HG03565 (cell line): ENCODE results near the gene ADGRE3.
A peak's percentile ranks its signal among the peaks of the same experiment; 100 is the strongest.

ENCODE experiments used
- ATAC-seq: cut with Tn5 transposase; IDR thresholded peaks from one replicate; pipeline ENCODE4 v1.9.1; 2021; ENCODE audit warnings: mild to moderate bottlenecking, moderate library complexity; ENCODE audit not compliant: unreplicated experiment

ADGRE3 gene, protein sequence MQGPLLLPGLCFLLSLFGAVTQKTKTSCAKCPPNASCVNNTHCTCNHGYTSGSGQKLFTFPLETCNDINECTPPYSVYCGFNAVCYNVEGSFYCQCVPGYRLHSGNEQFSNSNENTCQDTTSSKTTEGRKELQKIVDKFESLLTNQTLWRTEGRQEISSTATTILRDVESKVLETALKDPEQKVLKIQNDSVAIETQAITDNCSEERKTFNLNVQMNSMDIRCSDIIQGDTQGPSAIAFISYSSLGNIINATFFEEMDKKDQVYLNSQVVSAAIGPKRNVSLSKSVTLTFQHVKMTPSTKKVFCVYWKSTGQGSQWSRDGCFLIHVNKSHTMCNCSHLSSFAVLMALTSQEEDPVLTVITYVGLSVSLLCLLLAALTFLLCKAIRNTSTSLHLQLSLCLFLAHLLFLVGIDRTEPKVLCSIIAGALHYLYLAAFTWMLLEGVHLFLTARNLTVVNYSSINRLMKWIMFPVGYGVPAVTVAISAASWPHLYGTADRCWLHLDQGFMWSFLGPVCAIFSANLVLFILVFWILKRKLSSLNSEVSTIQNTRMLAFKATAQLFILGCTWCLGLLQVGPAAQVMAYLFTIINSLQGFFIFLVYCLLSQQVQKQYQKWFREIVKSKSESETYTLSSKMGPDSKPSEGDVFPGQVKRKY

DNA sequence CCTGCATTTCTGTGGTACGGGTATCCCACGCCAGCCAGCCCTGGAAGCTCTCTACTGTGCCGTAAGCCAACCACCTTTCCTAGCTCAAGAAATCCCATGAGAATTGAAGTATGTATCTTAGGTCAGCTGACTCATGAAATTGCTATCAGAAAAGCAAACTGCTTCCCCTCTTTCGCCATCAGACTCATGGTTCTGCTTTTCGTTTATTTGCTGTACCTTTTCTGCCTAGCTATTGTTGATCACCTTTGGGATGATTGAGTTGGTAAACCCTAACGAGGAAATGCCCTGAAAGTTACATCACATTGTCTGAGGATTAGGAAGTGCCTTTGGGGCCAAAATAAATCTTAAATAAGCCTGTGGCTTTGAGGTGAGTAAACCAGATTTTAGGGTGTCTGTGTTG, at the start of gene ADGRE3:
Gene ADGRE3 (minus strand): TSS at position 81 of the 400 bp plus-strand sequence. CDS start 74 bp downstream, at position 7.
- ATAC-seq = no peak

DNA sequence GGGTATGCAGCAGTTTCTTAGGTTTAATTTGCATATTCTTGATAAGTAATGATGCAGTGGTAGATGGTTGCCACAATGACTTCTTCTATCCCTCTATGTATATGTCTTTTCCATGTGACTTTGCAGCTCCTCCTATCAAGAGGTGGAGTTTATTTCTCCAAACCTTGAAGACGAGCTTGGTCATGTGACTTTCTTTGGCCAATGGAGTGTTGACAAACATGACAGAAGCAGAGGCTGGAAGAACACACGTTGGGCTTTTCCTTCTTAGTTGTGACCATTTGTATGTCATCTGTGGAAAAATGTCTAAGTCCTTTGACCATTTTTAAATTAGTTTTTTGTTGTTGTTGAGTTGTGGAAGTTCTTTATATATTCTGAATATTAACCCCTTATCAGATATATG, 47.5 kb upstream of the ADGRE3 start:
- no peak for ATAC-seq

DNA sequence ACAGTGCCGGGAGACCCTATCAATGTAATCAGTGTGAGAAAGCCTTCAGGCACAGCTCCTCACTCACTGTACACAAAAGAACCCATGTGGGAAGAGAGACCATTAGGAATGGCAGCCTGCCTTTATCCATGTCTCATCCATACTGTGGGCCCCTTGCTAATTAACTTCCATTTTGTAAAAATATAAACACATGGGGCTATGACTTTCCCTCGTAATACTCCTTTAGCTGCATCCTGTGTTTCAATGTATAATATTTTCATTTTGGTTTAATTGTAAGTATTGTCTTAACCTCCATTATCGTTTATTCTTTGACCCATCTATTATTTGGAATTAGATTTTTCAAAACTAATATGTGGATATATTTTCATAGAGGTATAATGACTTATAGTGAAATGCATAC, 44.5 kb upstream of the ADGRE3 start:
- no peak for ATAC-seq

DNA sequence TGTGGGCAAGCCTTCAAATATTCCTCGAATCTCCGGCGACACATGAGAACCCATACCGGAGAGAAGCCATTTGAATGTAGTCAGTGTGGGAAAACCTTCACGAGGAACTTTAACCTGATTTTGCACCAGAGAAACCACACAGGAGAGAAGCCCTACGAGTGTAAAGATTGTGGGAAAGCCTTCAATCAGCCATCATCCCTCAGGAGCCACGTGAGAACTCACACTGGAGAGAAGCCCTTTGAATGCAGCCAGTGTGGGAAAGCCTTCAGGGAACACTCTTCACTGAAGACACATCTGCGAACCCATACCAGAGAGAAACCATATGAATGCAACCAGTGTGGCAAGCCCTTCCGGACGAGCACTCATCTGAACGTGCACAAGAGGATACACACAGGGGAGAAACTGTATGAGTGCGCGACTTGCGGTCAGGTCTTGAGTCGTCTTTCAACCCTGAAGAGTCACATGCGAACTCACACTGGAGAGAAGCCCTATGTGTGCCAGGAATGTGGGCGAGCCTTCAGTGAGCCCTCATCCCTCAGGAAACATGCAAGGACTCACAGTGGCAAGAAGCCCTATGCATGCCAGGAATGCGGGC, 44.0 kb upstream of the ADGRE3 start:
- ATAC-seq = no peak

DNA sequence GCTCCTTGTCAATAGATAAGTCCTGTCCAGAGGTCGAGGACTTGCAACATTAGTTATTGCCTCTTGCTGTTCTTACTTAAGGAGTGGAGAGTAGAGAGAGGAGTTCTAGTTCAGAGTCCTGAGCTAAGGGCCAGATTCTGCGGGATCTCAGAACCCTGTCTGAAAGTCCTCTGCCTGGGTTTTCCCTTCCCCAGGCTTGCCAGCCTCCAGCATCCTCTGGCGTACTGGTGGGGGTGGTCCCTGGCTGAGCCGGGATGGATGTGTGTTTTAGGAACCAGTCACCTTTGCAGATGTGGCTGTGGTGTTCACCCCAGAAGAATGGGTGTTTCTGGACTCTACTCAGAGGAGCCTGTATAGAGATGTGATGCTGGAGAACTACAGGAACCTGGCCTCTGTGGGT, 41.2 kb upstream of the ADGRE3 start:
- no peak for ATAC-seq

DNA sequence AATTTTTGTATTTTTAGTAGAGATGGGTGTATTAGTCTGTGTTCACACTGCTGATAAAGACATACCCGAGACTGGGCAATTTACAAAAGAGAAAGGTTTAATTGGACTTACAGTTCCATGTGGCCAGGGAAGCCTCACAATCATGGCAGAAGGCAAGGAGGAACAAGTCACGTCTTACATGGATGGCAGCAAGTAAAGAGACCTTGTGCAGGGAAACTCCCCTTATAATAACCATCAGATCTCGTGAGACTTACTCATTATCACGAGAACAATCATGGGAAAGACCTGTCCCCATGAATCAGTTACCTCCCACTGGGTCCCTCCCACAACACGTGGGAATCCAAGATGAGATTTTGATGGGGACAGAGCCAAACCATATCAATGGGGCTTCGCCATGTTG, 29.8 kb upstream of the ADGRE3 start:
- ATAC-seq = no peak

DNA sequence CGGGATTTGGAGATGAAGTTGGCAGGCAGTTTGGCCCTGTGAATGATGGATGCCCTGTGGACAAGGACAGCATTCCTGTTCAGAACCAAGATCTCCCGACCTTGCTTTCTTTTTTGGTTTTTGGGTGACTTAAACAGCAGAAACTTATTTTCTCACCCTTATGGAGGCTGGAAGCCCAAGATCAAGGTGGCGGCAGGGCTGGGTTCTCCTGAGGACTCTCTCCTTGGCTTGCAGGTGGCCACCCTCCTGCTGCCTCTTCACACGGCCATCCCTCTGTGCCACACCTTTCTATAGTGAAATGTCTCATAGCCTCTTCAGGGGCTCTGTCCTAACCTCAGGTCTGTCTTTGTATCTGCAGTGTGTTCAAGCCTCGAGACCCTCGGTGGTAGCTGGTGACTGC, 29.2 kb upstream of the ADGRE3 start:
- no peak for ATAC-seq

DNA sequence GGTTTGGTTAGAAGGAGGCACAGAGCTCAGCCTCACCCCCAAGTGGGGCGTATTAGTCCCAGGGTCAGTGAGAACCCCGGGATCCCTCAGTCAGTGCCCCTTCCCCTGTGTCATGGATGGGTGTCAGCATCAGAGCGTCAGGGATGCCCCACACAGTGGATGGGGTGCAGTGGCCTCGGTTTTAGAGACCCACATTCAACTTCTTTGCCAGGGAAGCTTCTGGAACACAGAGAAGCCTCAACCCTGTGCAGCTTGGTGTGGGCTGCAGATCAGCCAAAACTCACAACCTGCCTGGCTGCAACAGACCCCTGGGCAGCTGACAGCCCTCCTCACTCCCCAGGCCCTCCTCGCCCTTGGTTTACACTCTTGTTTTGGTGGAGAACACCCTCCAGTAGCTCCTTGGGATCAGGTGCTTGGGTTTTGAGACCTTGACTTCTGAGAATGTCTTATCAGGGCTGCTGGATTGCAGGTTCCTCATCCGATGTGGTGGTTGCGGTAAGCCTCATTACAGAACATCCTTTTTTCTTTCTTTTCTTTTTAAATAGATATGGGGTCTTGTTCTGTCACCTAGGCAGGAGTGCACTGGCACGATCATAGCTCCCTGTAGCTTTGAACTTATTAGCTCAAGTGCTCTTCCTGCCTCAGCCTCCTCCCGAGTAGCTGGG, 26.2 kb upstream of the ADGRE3 start:
- no peak for ATAC-seq

DNA sequence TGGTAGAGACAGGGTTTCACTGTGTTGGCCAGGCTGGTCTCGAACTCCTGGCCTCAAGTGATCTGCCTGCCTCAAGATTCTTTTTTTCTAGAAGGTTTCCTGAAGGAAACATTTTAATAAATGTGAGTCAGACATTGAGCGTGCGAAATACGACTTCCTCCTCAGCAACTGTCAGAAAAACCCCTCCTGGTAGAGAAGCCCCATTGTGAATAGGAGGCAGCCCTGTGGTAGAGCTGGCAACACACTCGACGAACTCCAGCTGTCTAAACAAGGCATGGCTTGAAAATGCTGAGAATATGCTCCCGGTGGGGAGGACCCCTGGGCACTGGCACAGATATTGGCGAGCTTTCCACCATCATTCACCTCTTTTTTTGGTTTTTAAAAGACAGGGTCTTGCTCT, 25.0 kb upstream of the ADGRE3 start:
- ATAC-seq = no peak

DNA sequence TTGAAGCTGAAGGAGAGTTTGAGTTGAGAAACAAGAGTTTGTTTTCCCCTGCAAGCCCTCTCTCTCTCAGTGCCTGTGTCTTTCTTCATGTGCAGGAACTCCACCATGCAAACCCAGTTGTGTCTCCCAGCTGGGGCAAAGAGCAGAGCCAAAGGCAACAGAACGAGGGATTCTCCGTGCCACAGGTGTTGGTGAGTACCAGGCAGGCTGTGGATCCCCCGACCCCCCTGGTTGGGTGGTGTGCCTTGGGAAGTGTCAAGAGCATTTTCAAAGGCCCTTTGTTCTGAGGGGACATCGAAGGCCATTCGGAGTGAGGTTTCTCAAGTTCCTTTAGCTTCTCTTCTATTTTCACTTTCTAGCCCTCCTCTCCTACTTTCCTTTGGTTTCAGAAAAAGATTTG, 20.8 kb upstream of the ADGRE3 start:
- ATAC-seq = no peak

DNA sequence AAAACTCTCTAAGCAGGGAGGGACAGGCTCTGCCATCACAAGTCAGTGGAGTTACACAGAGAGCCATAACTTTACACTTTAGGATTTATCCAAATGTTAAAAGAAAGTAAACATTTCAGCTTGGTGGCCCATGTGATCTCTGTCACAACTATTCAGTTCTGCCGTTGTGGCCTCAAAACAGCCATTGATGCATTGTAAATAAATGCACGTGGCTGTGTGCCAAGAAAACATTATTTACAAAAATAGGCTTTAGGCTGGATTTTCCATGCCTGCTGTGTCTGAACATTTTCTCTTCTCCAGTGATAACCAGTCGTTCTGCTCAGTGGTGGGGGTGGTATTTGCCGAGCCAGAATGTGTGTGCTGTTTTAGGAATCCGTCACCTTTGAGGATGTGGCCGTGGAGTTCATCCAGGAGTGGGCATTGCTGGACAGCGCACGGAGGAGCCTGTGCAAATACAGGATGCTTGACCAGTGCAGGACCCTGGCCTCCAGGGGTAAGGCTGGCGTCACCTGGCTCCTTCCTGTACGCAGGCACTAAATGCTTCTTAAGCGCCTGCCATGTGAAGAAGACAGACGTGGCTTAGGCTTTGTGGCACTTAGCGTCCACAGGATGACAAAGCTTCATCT, 20.1 kb upstream of the ADGRE3 start:
- ATAC-seq = no peak

DNA sequence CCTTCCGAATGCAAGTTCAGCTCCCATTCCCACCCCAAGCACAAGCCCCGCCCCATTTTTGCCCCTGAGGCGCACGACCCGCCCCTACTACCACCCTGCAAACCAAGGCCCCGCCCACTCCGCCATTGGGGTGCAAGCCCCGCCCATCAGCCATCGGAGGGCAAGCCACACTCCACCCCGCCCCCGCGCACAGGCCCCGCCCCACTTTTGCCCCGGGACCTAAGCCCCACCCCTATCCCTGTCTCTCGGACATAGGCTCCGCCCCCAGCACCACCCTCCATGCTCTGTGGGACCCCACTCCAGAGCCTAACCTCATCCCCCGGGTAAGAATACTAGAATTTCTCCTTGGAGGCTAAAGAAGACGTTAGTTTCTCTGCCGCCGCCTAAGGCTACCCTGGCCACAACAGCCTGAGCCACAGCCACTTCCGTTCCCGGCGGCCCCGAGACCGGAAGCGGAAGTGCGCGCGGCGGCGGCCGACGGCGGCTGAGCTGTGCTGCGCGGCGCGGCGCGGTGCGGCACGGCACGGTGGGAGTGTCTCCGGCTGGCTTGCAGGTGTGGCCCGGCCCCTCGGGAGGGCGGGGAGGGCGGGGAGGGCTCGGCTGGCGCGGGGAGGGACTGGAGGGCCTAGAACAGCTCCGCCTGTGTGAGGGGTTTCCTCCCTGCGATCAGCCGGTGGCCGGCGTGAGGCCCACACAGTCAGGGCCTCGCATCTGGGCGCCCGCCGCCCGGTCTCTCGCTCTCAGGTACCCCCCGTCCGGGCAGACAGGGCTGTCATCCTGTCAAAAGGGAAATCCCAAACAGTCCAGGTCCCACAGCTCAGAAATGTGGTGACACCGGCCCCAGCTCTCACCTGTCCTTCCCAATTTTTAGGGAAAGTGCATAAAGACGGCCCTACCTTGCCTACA, 15.2 kb upstream of the ADGRE3 start, which contains the start of gene ZNF333:
Gene ZNF333 (plus strand): TSS at position 451 of the 906 bp plus-strand sequence. CDS start 3,444 bp downstream, outside the sequence.
- peak; percentile 79 for ATAC-seq

DNA sequence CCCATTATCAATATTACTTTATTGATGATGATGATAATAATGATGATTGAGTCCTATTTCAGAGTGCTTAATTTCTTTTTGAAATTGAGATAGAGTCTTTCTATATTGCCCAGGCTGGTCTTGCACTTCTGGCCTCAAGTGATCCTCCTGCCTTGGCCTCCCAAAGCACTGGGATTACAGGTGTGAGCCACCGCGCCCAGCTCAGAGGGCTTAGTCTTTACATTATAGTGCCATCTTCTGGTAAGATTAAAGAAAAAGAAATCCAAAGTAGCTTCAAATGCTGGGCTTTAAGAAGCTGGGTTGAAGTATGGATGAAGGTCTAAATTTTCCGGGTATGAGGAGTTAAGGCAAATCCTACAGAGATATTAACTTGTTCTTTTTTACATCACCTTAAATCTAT, 11.8 kb upstream of the ADGRE3 start:
- no peak for ATAC-seq

DNA sequence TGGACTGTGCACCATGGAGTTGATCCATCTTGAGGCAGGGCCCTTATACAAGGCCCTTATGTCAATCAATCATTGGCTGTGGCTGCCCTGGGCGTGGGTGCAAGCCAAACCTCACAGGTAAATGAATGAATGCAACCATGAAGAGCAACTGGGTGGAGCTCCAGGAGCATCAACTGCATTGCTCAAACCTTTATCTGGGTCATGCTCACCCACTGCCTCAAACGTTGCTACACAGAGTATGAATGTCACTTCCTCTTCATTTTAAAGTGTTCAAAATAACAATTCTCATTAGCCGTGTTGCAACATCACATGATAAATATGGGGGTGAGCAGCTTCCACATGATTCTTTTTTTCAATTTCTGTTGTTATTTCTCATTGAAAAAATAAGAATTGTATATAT, 8.8 kb upstream of the ADGRE3 start:
- ATAC-seq = no peak

DNA sequence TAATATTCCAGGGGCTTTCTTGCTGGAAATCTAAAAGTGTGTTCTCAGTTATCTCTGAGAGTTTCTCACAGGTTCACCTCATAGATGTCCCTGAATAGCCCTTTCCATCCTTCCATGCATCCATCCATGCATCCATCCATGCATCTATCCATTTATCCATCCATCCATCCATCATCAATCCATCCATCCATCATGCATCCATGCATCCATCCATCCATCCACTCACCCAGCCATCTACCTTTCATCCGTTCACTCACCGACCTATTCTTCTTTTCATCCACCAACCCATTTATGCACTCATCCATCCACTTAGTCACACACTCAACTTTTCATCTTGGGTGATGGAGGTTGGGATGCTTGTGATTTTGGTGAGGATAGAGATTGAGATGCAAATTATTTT, 7.4 kb upstream of the ADGRE3 start:
- ATAC-seq = no peak

DNA sequence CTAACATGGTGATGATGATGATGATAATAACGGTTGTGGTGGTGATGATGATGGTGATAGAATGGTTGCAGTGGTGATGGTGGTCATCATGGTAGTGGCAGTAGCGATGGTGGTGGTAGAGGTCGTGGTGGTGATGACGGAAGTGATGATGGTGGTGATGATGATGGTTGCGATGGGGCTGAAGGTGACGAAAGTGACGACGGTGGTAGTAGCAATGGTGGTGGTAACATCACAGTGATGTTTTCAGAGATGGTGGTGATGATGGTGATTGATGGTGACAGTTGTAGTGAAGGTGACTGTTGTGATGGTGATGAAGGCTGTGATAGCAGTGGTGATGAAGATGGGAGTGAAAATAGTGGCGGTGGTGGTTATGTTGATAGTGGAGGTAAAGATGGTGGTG, 3.6 kb upstream of the ADGRE3 start:
- ATAC-seq = no peak

DNA sequence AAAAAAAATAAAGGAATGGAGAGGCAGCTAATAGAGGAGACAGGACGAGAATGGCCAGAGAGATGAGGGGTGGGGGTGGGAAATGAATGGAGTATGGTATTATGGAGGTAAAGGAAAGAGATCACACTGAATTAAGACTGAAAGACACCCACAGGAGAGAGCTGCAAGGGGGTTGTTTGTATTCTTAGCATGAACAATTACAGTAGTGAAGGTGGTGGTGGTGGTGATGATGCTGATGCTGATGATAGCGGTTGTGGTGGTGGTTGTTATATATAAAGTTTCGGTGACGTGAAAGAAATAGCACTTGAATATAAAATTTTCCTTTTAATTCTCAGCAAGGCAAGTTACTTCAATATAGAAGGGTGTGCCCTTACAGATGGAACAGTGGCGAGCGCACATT, 2.8 kb upstream of the ADGRE3 start:
- no peak for ATAC-seq

DNA sequence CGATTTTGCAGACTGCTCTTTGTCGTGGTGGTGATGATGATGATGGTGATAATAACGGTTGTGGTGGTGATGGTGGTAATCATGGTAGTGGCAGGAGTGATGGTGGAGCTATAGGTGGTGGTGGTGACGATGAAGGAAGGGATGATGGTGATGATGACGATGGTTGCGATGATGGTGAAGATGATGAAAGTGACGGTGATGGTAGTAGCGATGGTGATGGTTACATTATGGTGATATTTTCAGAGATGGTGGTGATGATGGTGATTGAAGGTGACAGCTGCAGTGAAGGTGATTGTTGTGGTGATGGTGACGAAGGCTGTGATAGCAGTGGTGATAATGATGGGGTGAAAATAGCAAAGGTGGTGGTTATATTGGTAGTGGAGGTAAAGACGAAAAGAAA, 2.1 kb upstream of the ADGRE3 start:
- ATAC-seq = no peak

DNA sequence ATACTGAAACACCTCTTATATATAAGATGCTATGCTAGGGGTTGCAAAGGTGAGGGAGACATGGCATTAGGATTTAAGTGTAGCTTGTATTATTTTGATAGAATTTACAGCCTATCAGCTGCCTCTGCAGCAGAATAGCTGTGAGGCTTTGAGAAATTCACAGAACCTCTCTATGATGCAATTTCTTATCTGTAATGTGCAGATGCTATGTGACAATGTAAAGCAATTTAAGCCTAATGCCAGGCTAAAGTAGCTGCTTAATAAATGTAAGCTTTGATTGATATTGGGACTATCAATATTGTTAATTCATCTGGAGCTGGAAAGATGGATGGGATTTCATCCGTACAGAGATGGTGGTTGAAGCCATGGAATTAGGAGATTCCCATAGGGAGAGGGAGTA, 1.6 kb downstream of the ADGRE3 start:
- ATAC-seq = no peak
